ENCODE results near the gene CAGE1. TPM values are rescaled to one million over a fixed set of nuclear protein-coding genes. Genes with fewer than 3 reads are reported as not detected.

Gene CAGE1
- polyA plus RNA-seq, 3 donors: not detected

- Histone ChIP-seq H3K4me3 (replicated peaks in 1 of 3; ENCODE audit: low read depth in 2 of 3, low read length in 3 of 3) (no peak overlapping the region), H3K4me2 (replicated peaks; ENCODE audit: extremely low read depth, low read length, poor library complexity, severe bottlenecking) (no peak overlapping the region), H3K27me3 (ENCODE audit: control insufficient read depth in 2 of 2, insufficient read depth in 2 of 2, low read length in 2 of 2) (no peaks in the 10 kb centered on the region), H3K9ac (ENCODE audit: insufficient read depth, low read length, poor library complexity, severe bottlenecking) (no peak overlapping the region), H4K20me1 (ENCODE audit: insufficient read depth, low read length) (no peaks in the 10 kb centered on the region), H3K9me3 (replicated peaks in 1 of 2; ENCODE audit: control insufficient read depth in 1 of 2, insufficient read depth in 1 of 2, low read length in 2 of 2) (no peaks in the 10 kb centered on the region), H2AFZ (ENCODE audit: insufficient read depth, low read depth, low read length, poor library complexity, severe bottlenecking) (no peak overlapping the region), H3K79me2 (ENCODE audit: insufficient read depth, low read length) (no peaks in the 10 kb centered on the region), H3K27ac (ENCODE audit: low read depth in 1 of 2, low read length in 2 of 2) (no peak overlapping the region), H3K4me1 (ENCODE audit: control insufficient read depth in 1 of 2, insufficient read depth in 2 of 2, low read length in 2 of 2) (no peaks in the 10 kb centered on the region), H3K36me3 (replicated peaks in 1 of 2; ENCODE audit: control insufficient read depth in 1 of 2, insufficient read depth in 2 of 2, low read length in 2 of 2) (no peaks in the 10 kb centered on the region)
- Mint-ChIP-seq H3K9me3 (no peaks in the 10 kb centered on the region), H3K27me3 (ENCODE audit: low read depth in 3 of 3) (peaks cover 0 to 3% (median 0%) of the 10 kb centered on the region in 3 donors), H3K36me3 (no peaks in the 10 kb centered on the region), H3K4me1 (peaks cover 10% of the 10 kb centered on the region), H3K27ac (no peak overlapping the region), H3K4me3 (no peak overlapping the region)
- TF ChIP-seq, protein P1, sequence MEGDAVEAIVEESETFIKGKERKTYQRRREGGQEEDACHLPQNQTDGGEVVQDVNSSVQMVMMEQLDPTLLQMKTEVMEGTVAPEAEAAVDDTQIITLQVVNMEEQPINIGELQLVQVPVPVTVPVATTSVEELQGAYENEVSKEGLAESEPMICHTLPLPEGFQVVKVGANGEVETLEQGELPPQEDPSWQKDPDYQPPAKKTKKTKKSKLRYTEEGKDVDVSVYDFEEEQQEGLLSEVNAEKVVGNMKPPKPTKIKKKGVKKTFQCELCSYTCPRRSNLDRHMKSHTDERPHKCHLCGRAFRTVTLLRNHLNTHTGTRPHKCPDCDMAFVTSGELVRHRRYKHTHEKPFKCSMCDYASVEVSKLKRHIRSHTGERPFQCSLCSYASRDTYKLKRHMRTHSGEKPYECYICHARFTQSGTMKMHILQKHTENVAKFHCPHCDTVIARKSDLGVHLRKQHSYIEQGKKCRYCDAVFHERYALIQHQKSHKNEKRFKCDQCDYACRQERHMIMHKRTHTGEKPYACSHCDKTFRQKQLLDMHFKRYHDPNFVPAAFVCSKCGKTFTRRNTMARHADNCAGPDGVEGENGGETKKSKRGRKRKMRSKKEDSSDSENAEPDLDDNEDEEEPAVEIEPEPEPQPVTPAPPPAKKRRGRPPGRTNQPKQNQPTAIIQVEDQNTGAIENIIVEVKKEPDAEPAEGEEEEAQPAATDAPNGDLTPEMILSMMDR (IDR thresholded peaks at IDR 0.05): no peak
- intact Hi-C loops (cut with micrococcal nuclease): loop anchor here in 1 of 2 donors (10.0 kb wide), 1 partner anchor 47 kb away; the partner anchor contains the start of genes CAGE1 and RIOK1
- DNase-seq: no peak
- no CpG with 5 or more reads among the region's 2 CpGs for WGBS (ENCODE audit: insufficient coverage)
These were observed 51.5 kb downstream of the CAGE1 start for GRCh38 chr6:7338031-7338430.

GRCh38 chr6:7335519-7335918, 54.0 kb downstream of the CAGE1 start:
- peaks cover 12 to 14% of the 10 kb centered on the region in 2 donors for H3K4me1 ChIP-seq (ENCODE audit: control insufficient read depth in 1 of 2, insufficient read depth in 2 of 2, low read length in 2 of 2)
- Mint-ChIP-seq H3K4me1 (peaks cover 23% of the 10 kb centered on the region), H3K36me3 (no peaks in the 10 kb centered on the region), H3K9me3 (no peaks in the 10 kb centered on the region), H3K4me3 (no peak overlapping the region), H3K27ac (no peak overlapping the region), H3K27me3 (ENCODE audit: low read depth in 3 of 3) (peaks cover 0 to 2% (median 1%) of the 10 kb centered on the region in 3 donors)
- H3K36me3 ChIP-seq (replicated peaks in 1 of 2; ENCODE audit: control insufficient read depth in 1 of 2, insufficient read depth in 2 of 2, low read length in 2 of 2): no peaks in the 10 kb centered on the region
- H3K27ac ChIP-seq (ENCODE audit: low read depth in 1 of 2, low read length in 2 of 2): no peak overlapping the region
- H3K27me3 ChIP-seq (ENCODE audit: control insufficient read depth in 2 of 2, insufficient read depth in 2 of 2, low read length in 2 of 2): no peaks in the 10 kb centered on the region
- no peak overlapping the region for H3K4me3 ChIP-seq (replicated peaks in 1 of 3; ENCODE audit: low read depth in 2 of 3, low read length in 3 of 3)
- H3K9ac ChIP-seq (ENCODE audit: insufficient read depth, low read length, poor library complexity, severe bottlenecking): peak overlapping the region; percentile 12
- no peak overlapping the region for H2AFZ ChIP-seq (ENCODE audit: insufficient read depth, low read depth, low read length, poor library complexity, severe bottlenecking)
- TF ChIP-seq, protein P1 (IDR thresholded peaks at IDR 0.05): no peak
- intact Hi-C loops (cut with micrococcal nuclease): loop anchor here in 1 of 2 donors (10.0 kb wide), 1 partner anchor 49 kb away; the partner anchor contains the start of genes CAGE1 and RIOK1
- no CpG with 5 or more reads among the region's 3 CpGs for WGBS (ENCODE audit: insufficient coverage)
- no peak for DNase-seq
- H4K20me1 ChIP-seq (ENCODE audit: insufficient read depth, low read length): no peaks in the 10 kb centered on the region
- no peaks in the 10 kb centered on the region for H3K79me2 ChIP-seq (ENCODE audit: insufficient read depth, low read length)
- no peaks in the 10 kb centered on the region for H3K9me3 ChIP-seq (replicated peaks in 1 of 2; ENCODE audit: control insufficient read depth in 1 of 2, insufficient read depth in 1 of 2, low read length in 2 of 2)
- H3K4me2 ChIP-seq (replicated peaks; ENCODE audit: extremely low read depth, low read length, poor library complexity, severe bottlenecking): no peak overlapping the region

All from CD14-positive monocyte (primary cell).